Testis (tissue), 2 donors: ENCODE data around the gene FCHSD2.

Experiments
- CTCF ChIP-seq, 3 experiments: fragments of 450-650 bp in 2 of 3; fragments of 200-600 bp in 1 of 3; sonication (generic) in 1 of 3; IDR thresholded peaks; one replicate each; pipeline ENCODE4 v1.5.1; 2016 to 2019; ENCODE audit warnings: antibody characterized with exemption in 3 of 3, mild to moderate bottlenecking in 2 of 3, moderate library complexity in 1 of 3
- POLR2A ChIP-seq: fragments of 450-650 bp; IDR thresholded peaks from one replicate; pipeline ENCODE4 v1.6.1; 2017; ENCODE audit warnings: antibody characterized with exemption, mild to moderate bottlenecking, moderate library complexity

- TF ChIP-seq CTCF (IDR thresholded peaks at IDR 0.05): no peak
- TF ChIP-seq POLR2A: no peak
These were observed 139.9 kb downstream of the FCHSD2 start for GRCh38 chr11:73002214-73002613.
